VCaP (cell line): ENCODE data around the gene MPO.
A peak's percentile ranks its signal among the peaks of the same experiment; 100 is the strongest.

Experiments
- H3K27ac ChIP-seq: fragments of 450-650 bp; 2 replicates; pipeline ENCODE4 v1.5.1; 2017
- TF ChIP-seq, protein P1 (sequence below): fragments of 450-650 bp; conservative IDR thresholded peaks from 2 replicates; pipeline ENCODE4 v1.5.1; 2017; ENCODE audit warnings: mild to moderate bottlenecking, moderate library complexity

Gene MPO

DNA sequence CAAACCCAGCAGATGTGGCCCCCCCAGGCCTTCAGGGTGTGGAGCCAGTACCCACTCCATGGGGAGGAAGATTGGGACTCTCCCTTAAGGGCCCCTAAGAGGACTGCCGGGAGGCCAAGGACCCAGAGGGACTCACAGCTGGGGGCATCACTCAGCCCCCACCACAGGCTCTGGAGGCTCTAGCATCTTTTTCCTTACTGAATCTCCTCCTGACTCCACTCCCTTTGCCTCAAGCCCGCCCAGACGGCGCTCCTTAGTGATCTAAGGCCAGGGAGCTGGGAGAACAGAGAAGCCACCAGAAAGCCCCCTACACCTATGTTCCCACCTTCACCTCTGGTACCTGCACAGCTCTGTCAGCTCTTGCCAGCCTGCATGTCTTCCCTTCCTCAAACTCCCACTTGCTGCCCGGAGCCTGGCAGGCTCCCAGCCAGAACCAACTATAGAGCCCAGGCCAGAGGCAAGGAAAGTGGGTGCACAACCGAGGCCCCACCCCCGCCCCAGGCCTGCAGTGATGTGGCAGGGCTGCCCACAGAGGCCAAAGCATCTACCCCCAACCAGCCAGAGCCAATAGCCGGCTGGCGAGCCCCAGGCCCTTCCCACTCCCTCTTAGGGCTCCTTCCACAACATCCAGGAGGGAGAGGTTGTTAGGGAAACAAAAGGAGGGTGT lies 22.3 kb upstream of the MPO start:
- TF ChIP-seq, protein P1, sequence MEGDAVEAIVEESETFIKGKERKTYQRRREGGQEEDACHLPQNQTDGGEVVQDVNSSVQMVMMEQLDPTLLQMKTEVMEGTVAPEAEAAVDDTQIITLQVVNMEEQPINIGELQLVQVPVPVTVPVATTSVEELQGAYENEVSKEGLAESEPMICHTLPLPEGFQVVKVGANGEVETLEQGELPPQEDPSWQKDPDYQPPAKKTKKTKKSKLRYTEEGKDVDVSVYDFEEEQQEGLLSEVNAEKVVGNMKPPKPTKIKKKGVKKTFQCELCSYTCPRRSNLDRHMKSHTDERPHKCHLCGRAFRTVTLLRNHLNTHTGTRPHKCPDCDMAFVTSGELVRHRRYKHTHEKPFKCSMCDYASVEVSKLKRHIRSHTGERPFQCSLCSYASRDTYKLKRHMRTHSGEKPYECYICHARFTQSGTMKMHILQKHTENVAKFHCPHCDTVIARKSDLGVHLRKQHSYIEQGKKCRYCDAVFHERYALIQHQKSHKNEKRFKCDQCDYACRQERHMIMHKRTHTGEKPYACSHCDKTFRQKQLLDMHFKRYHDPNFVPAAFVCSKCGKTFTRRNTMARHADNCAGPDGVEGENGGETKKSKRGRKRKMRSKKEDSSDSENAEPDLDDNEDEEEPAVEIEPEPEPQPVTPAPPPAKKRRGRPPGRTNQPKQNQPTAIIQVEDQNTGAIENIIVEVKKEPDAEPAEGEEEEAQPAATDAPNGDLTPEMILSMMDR, result no peak
- no peak overlapping the region for H3K27ac ChIP-seq

DNA sequence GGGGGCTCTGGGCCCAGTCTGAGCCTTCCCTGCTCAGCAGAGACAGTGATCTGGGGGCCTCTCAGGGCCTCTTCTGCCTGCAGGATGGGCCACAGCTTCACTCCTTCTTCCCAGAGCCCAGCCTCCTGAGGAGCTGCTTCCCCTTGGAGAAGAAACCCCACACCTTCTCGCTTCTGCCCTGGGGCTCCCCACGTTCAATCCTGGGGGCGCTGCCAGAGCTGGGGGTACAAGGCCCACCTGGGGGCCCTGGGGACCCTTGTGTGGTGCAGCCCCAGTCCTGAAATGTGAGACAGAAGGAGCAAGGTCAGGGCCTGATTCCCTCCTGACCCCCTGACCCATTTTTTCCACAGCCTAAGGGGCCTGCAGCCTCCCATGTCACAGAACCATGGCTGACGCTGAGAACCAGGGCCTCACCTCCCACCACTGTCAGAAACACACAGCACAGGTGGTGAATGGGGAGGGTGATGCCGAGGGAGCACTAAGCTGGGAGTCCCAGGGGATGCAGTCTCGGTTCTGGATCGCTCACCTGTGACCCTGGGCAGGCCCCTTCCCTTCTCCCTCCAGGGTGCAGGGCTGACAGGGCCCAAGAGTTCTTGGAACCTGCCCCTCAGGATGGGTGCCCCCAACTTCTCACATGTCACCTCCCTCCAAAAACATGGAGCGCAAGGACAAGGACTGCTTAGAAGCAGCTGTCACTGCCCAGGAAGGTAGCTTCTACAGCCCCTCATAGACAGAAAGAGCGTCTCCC lies 21.6 kb upstream of the MPO start:
- H3K27ac ChIP-seq, result no peak overlapping the region
- TF ChIP-seq, protein P1, result no peak

DNA sequence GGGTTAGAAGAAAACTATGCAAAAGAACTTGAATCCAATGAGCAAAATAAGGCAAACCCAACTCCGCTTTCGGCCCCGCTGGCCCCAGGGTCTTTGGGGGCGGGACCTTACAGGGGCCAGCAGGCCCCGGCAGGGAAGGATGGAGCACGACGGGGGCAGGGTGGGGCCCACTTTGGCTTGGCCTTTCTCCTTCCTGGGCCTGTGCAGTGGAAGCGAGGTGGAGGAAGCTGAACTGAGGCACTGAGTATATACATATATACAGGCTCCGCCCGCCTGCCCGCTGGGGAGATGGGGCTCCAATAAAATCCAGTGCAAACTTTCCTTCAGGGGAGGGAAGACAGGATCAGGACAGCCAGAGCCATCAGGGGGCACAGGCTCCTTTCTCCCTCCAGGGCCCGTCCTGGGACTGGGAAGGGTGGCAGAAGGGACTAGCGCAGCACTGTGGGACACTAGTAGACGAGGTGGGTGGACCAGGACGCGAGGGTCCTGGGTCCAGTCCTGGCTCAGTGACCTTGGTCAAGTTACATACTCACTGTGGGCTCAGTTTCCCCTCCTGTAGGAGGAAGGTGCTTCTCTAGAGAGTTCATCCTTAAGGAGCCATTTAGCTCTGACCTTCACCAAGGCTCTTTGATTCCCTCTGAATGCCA lies 20.9 kb upstream of the MPO start:
- H3K27ac ChIP-seq, result no peak overlapping the region
- TF ChIP-seq, protein P1, result no peak

DNA sequence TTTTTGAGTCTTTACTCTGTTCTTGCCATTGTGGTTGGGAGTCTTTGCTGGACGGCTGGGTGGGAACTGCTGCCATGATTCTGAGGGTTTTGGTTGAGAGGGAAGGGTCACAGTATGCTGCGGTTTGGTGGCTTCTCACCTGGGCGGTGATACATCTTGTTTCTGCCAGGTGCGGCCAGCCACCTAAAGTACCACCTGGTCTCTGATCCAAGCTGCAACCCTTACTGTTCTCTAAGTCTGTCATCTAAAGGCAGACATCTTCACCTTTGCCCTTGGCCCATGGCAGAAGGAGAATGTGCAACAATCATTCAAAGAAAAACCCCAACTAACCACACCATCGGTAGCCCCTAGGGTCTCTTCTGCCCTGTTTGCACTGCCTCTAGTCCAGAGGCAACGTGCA lies 19.6 kb upstream of the MPO start:
- no peak overlapping the region for H3K27ac ChIP-seq
- TF ChIP-seq, protein P1, result no peak

DNA sequence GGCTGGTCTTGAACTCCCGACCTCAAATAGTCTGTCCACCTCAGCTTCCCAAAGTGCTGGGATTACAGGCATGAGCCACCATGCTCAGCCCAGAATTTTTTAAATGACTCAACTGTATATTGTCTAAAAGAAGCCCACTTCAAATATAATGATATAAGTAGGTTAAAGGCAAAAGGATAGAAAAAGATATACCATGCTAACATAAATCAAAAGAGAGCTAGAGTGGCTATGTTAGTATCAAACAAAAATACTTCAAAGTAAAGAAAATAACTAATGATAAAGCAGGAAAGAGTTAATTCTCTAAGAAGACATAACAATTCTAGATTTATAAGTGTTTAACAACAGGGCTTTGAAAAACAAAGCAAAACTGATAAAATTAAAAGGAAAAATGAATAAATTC lies 13.3 kb upstream of the MPO start:
- TF ChIP-seq, protein P1, result no peak
- no peak overlapping the region for H3K27ac ChIP-seq

DNA sequence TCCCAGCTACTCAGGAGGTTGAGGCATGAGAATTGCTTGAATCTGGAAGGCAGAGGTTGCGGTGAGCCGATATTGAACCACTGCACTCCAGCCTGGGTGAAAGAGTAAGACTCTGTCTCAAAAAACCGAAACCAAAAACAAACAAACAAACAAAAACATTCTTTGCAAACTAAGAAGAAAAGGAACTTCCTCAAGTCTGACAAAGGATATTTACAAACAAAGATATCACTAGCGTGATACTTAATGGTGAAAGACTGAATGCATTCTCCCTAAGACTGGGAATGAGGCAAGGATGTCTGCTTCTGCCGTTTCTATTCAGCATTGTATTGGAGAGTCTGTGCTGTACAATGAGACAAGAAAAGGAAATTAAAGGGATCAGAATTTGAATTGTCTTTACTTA lies 10.5 kb upstream of the MPO start:
- no peak overlapping the region for H3K27ac ChIP-seq
- TF ChIP-seq, protein P1, result no peak

DNA sequence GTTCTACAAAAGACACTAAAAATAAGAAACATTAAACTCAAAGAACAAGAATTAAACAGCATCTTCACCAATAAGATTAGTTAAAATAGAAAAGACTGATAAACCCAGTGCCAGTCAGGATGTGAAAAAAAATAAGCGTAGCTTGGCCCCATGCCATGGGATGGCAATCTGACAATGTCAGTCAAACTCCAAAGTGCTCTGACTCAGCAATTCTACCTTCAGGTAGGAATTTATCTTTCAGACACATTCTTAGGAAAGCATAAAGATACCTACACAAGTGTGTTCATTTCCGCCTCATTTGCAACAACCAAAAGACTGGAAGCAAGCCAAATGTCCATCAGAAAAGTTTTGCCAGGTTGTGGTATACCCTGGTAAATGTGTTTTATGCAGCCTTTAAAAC lies 9.1 kb upstream of the MPO start:
- H3K27ac ChIP-seq, result peak overlapping the region; percentile 27

More for the DNA sequence above, 9.1 kb upstream of the MPO start:
- TF ChIP-seq, protein P1, result no peak
